K562 (cell line): ENCODE data around the gene WNK2. TPM values are rescaled to one million over a fixed set of nuclear protein-coding genes. Genes with fewer than 3 reads are reported as not detected.

Experiments used
- ATAC-seq: fragments of 200-7000 bp; cut with Tn5 transposase; 3 replicates; pipeline ENCODE4 v1.9.1; 2020; ENCODE audit warnings: moderate library complexity
- BruUV-seq: library from RNA; stranded (reverse); fragments of 400-500 nt; replicated peaks from 2 replicates; lab custom pipeline; 2021; lab: Mats Ljungman, UMichigan
- CTCF ChIA-PET: fragments of 300-600 bp; formaldehyde crosslinking; extraction: SDS; loops from one replicate; lab custom pipeline; 2021; ENCODE audit warnings: low intra/inter-chr PET ratio; lab: Yijun Ruan, JAX
- POLR2A ChIA-PET: fragments of 300-600, 350-650 bp; sonication (Branson Sonifier 250); formaldehyde crosslinking; extraction: SDS; loops from one replicate; lab custom pipeline; 2021; ENCODE audit warnings: antibody characterized with exemption, inconsistent platforms; lab: Yijun Ruan, JAX
- DNase-seq, 4 experiments: peaks; one replicate each; pipeline versions ENCODE4 v3.0.0 to v3.0.0-alpha.2; 2011 to 2018; ENCODE audit warnings: low spot score in 3 of 4, mixed read lengths in 3 of 4; ENCODE audit errors: extremely low read depth in 1 of 4
- FAIRE-seq: peaks from 2 replicates; lab custom pipeline; 2011; peaks lifted over from hg19 to GRCh38; lab: Jason Lieb, UNC
- H2AFZ ChIP-seq: 2 replicates; pipeline ENCODE4 v1.6.0; 2011; ENCODE audit warnings: low read depth, low read length, control low read depth, inconsistent platforms
- H3K27ac ChIP-seq: fragments of 200-600 bp; 3 replicates; pipeline ENCODE4 v1.8.0; 2011; ENCODE audit warnings: low read depth, mild to moderate bottlenecking, control low read depth, inconsistent platforms, low read length, moderate library complexity, mixed read lengths; ENCODE audit errors: extremely low read depth
- H3K27me3 ChIP-seq, 2 experiments: fragments of 300-600 bp in 1 of 2; 2 replicates in 1 of 2; 3 replicates in 1 of 2; pipeline versions ENCODE4 v1.6.0 to v1.8.0; 2011; ENCODE audit warnings: inconsistent platforms in 2 of 2, low read length in 2 of 2, mild to moderate bottlenecking in 1 of 2, mixed read lengths in 1 of 2, moderate library complexity in 1 of 2; ENCODE audit not compliant: control insufficient read depth in 2 of 2, insufficient read depth in 2 of 2
- H3K36me3 ChIP-seq: fragments of 300-600 bp; 3 replicates; pipeline ENCODE4 v1.8.0; 2011; ENCODE audit warnings: mild to moderate bottlenecking, low read length, inconsistent platforms; ENCODE audit not compliant: control insufficient read depth, insufficient read depth
- H3K4me1 ChIP-seq, 2 experiments: fragments of 200-600 bp in 1 of 2; replicated peaks in 1 of 2; 2 replicates in 1 of 2; 3 replicates in 1 of 2; pipeline versions ENCODE4 v1.5.1 to v1.8.0; 2011; ENCODE audit warnings: inconsistent platforms in 2 of 2, low read length in 2 of 2, mild to moderate bottlenecking in 1 of 2, mixed read lengths in 1 of 2, moderate library complexity in 1 of 2; ENCODE audit not compliant: control insufficient read depth in 2 of 2, insufficient read depth in 2 of 2
- H3K4me2 ChIP-seq: 2 replicates; pipeline ENCODE4 v1.6.1; 2011; ENCODE audit warnings: low read length, control low read depth, inconsistent platforms, mixed read lengths; ENCODE audit not compliant: insufficient read depth
- H3K4me3 ChIP-seq: fragments of 200-600 bp; sonication (generic), shearing (Covaris generic); 2 replicates; pipeline ENCODE4 v1.5.1; 2016; ENCODE audit warnings: control low read depth, inconsistent platforms
- H3K79me2 ChIP-seq: fragments of 200-600 bp; 3 replicates; pipeline ENCODE4 v1.8.0; 2011; ENCODE audit warnings: low read length, inconsistent platforms; ENCODE audit not compliant: control insufficient read depth, insufficient read depth
- H3K9ac ChIP-seq, 2 experiments: 2 replicates each; pipeline versions ENCODE4 v1.6.0 to v1.6.1; 2011; ENCODE audit warnings: low read depth in 2 of 2, low read length in 2 of 2, control low read depth in 1 of 2, inconsistent platforms in 1 of 2, mild to moderate bottlenecking in 1 of 2, mixed read lengths in 1 of 2; ENCODE audit not compliant: insufficient read depth in 1 of 2
- H3K9me1 ChIP-seq: one replicate; pipeline ENCODE4 v1.6.0; 2011; ENCODE audit warnings: inconsistent platforms, mild to moderate bottlenecking, low read length, moderate library complexity; ENCODE audit not compliant: control insufficient read depth, insufficient read depth
- H3K9me3 ChIP-seq: replicated peaks from 2 replicates; pipeline ENCODE4 v1.5.1; 2011; ENCODE audit warnings: low read depth, low read length, inconsistent platforms; ENCODE audit not compliant: control insufficient read depth, insufficient read depth
- H4K20me1 ChIP-seq: replicated peaks from 2 replicates; pipeline ENCODE4 v1.6.1; 2011; ENCODE audit warnings: low read length, inconsistent platforms, mixed read lengths; ENCODE audit not compliant: control insufficient read depth, insufficient read depth
- BRCA1 ChIP-seq, 2 experiments: fragments of 450-650 bp in 1 of 2; sonication (generic) in 1 of 2; formaldehyde crosslinking in 1 of 2; IDR thresholded peaks; 2 replicates each; pipeline versions ENCODE4 v1.5.0 to v1.6.1; 2017 to 2020; ENCODE audit warnings: mild to moderate bottlenecking in 1 of 2, missing genetic modification reagents in 1 of 2
- CBX1 ChIP-seq: sonication (generic); IDR thresholded peaks from 2 replicates; pipeline ENCODE4 v1.6.1; 2016; ENCODE audit warnings: antibody characterized with exemption, low read depth, mild to moderate bottlenecking
- DNMT1 ChIP-seq: fragments of 450-650 bp; IDR thresholded peaks from 2 replicates; pipeline ENCODE4 v1.6.1; 2016; ENCODE audit warnings: antibody characterized with exemption, mild to moderate bottlenecking
- ELK1 ChIP-seq: sonication (generic); formaldehyde crosslinking; IDR thresholded peaks from 2 replicates; pipeline ENCODE4 v1.8.1; 2022; ENCODE audit warnings: missing genetic modification reagents
- EZH2 ChIP-seq: IDR thresholded peaks from 2 replicates; pipeline ENCODE4 v1.6.1; 2012; ENCODE audit warnings: low read depth, mild to moderate bottlenecking, inconsistent platforms, low read length, borderline replicate concordance
- HNRNPH1 ChIP-seq: fragments of 200-400 bp; formaldehyde crosslinking; optimal IDR thresholded peaks from 2 replicates; pipeline ENCODE3; 2017; ENCODE audit warnings: low read depth, mild to moderate bottlenecking, low read length, moderate library complexity
- MTA1 ChIP-seq: fragments of 450-650 bp; IDR thresholded peaks from 2 replicates; pipeline ENCODE4 v1.6.1; 2017; ENCODE audit warnings: borderline replicate concordance
- MTF1 ChIP-seq: fragments of 250-450 bp; sonication (Bioruptor Pico); IDR thresholded peaks from 2 replicates; pipeline ENCODE4 v1.9.0; 2021; ENCODE audit warnings: moderate library complexity, mild to moderate bottlenecking, inconsistent platforms, borderline replicate concordance
- NRF1 ChIP-seq, 2 experiments: fragments of 450-650 bp; IDR thresholded peaks in 1 of 2; conservative IDR thresholded peaks in 1 of 2; 2 replicates each; pipeline ENCODE4 v1.6.1; 2014; ENCODE audit warnings: mild to moderate bottlenecking in 2 of 2
- POLR3G ChIP-seq: IDR thresholded peaks from 2 replicates; pipeline ENCODE4 v1.6.1; 2011; ENCODE audit not compliant: insufficient read length, insufficient replicate concordance; ENCODE audit errors: extremely low read depth
- XRCC3 ChIP-seq: fragments of 450-650 bp; IDR thresholded peaks from 2 replicates; pipeline ENCODE4 v1.6.1; 2017; ENCODE audit warnings: mild to moderate bottlenecking, moderate library complexity
- ZNF3 ChIP-seq: fragments of 250-450 bp; sonication (Bioruptor Pico); IDR thresholded peaks from 2 replicates; pipeline ENCODE4 v1.5.0; 2021; ENCODE audit warnings: mild to moderate bottlenecking, moderate library complexity
- ZNF398 ChIP-seq: fragments of 250-450 bp; sonication (Bioruptor Pico); IDR thresholded peaks from 2 replicates; pipeline ENCODE4 v1.8.0; 2021; ENCODE audit warnings: moderate library complexity, mild to moderate bottlenecking, inconsistent platforms
- ZNF655 ChIP-seq: fragments of 250-450 bp; sonication (Bioruptor Pico); IDR thresholded peaks from 2 replicates; pipeline ENCODE4 v1.5.0; 2021
- ZNF75A ChIP-seq: fragments of 450-650 bp; formaldehyde crosslinking; IDR thresholded peaks from 2 replicates; pipeline ENCODE4 v1.4.0; 2020; ENCODE audit warnings: mild to moderate bottlenecking
- ZNF764 ChIP-seq: fragments of 250-450 bp; sonication (Bioruptor Pico); IDR thresholded peaks from 2 replicates; pipeline ENCODE4 v1.4.0; 2020; ENCODE audit warnings: low read depth, mild to moderate bottlenecking, moderate library complexity
- ZNF780A ChIP-seq: fragments of 250-450 bp; sonication (Bioruptor Pico); IDR thresholded peaks from 2 replicates; pipeline ENCODE4 v1.5.0; 2021; ENCODE audit warnings: mild to moderate bottlenecking
- ZNF79 ChIP-seq: fragments of 250-450 bp; sonication (Bioruptor Pico); IDR thresholded peaks from 2 replicates; pipeline ENCODE4 v1.4.0; 2020; ENCODE audit warnings: low read depth, mild to moderate bottlenecking, moderate library complexity
- WGBS: fragments of 100-300 bp; shearing (Covaris generic); methylation state at CpG from one replicate; pipeline ENCODE4 v1.1.6; 2016; ENCODE audit warnings: low coverage, mixed read lengths; ENCODE audit not compliant: insufficient coverage; ENCODE audit errors: missing lambda C conversion rate; 5-methylcytosine and 5-hydroxymethylcytosine counted together
- in situ Hi-C: fragments of 300-500 bp; cut with MboI; formaldehyde crosslinking; loops from 4 replicates; pipeline ENCODE4 v1.15.0; 2018; ENCODE audit warnings: inconsistent platforms, mixed read lengths
- intact Hi-C: fragments of 100-400 bp; cut with micrococcal nuclease; formaldehyde crosslinking; loops from 2 replicates; pipeline ENCODE4 v1.14.2; 2022
- polyA plus RNA-seq, 8 experiments: library from polyadenylated mRNA; depleted of rRNA in 4 of 8; stranded (reverse) in 5 of 8; unstranded in 3 of 8; fragments of >200 nt; fragmentation: Nextera tagmentation in 2 of 8; fragmentation: Illumina TruSeq in 1 of 8; extraction: Ambion mirVana in 2 of 8; extraction: Trizol in 1 of 8; gene quantifications; 2 replicates each; pipeline versions ENCODE4 v1.2.1 to v1.2.3, GENCODE V29; 2011 to 2014; ENCODE audit warnings: inconsistent platforms in 1 of 8, missing spikeins in 1 of 8
- total RNA-seq, 7 experiments: library from RNA; depleted of rRNA in 6 of 7; stranded (reverse); fragments of >200 nt in 6 of 7; fragmentation: Illumina TruSeq in 2 of 7; extraction: Trizol in 2 of 7; gene quantifications; 2 replicates each; pipeline versions ENCODE4 v1.2.1 to v1.2.3, GENCODE V29; 2011 to 2021; ENCODE audit warnings: low replicate concordance in 1 of 7

The WNK2 gene
- total and polyA plus RNA-seq, 9 of the 15 experiments (the other 6 are each of a cell fraction or from before 2014, with no cell fraction given), result 0.36 to 3.3 (median 0.64) TPM; not detected in 2

GRCh38 chr9:93256878-93257807, 73.2 kb downstream of the WNK2 start:
- FAIRE-seq (no peak), DNase-seq (no peak), ATAC-seq (no peak)
- Histone ChIP-seq H3K36me3 (no peaks in the 10 kb centered on the region), H3K79me2 (no peaks in the 10 kb centered on the region), H3K27me3 (peaks cover 17 to 82% of the 10 kb centered on the region in 2 experiments; a peak in 4 of 5 replicates), H3K27ac (no peak overlapping the region), H3K9ac (no peak overlapping the region), H3K4me3 (no peak overlapping the region), H3K4me2 (no peak overlapping the region), H4K20me1 (peaks cover 11% of the 10 kb centered on the region), H3K9me3 (no peaks in the 10 kb centered on the region), H3K4me1 (peaks cover 0 to 9% of the 10 kb centered on the region in 2 experiments; a peak in 2 of 5 replicates), H3K9me1 (no peaks in the 10 kb centered on the region), H2AFZ (no peak overlapping the region)
- ChIA-PET CTCF (no interaction called here), POLR2A (no interaction called here)
- intact Hi-C loops (loop anchor here (5.0 kb wide), 1 partner anchor 50 kb away; no protein-coding TSS in a partner anchor), in situ Hi-C loops (no loop called here)
- WGBS, result 21% methylated on average over 21 of the region's 22 CpGs
- no TSS peak for BruUV-seq
- TF ChIP-seq ZNF780A (CRISPR knock-in tag) (no peak), HNRNPH1 (no peak), EZH2 (no peak), BRCA1 (IDR thresholded peaks at IDR 0.05) (no peak), BRCA1 (CRISPR knock-in tag; IDR thresholded peaks at IDR 0.05) (no peak), ZNF655 (no peak), ZNF79 (CRISPR knock-in tag) (no peak), ZNF3 (CRISPR knock-in tag) (no peak), NRF1 (conservative IDR thresholded peaks at IDR 0.05 in 1 of 2, IDR thresholded peaks at IDR 0.05 in 1 of 2) (no peak), ZNF75A (CRISPR knock-in tag) (no peak), MTA1 (no peak), DNMT1 (no peak), XRCC3 (no peak), ELK1 (no peak), MTF1 (no peak), ZNF764 (CRISPR knock-in tag) (no peak), CBX1 (no peak), POLR3G (no peak), ZNF398 (CRISPR knock-in tag) (no peak)
